GM10248 (cell line): ENCODE measurements around the gene SCN5A.

Experiments
- CTCF ChIA-PET: fragments of 300-600 bp; sonication (Branson Sonifier 250); formaldehyde crosslinking; extraction: SDS; loops from one replicate; lab custom pipeline; 2021; ENCODE audit warnings: antibody characterized with exemption; lab: Yijun Ruan, JAX
- POLR2A ChIA-PET: fragments of 350-650 bp; sonication (Branson Sonifier 250); formaldehyde crosslinking; extraction: SDS; loops from one replicate; lab custom pipeline; 2020; ENCODE audit warnings: antibody characterized with exemption; lab: Yijun Ruan, JAX
- DNase-seq: peaks from one replicate; pipeline ENCODE4 v3.0.0; 2012; ENCODE audit errors: extremely low spot score
- CTCF ChIP-seq: IDR thresholded peaks from 2 replicates; pipeline ENCODE4 v1.5.1; 2012; ENCODE audit warnings: mild to moderate bottlenecking, low read depth; ENCODE audit errors: extremely low read depth, missing control alignments, control extremely low read depth

The SCN5A gene

GRCh38 chr3:38622336-38622735, 27.2 kb downstream of the SCN5A start:
- POLR2A ChIA-PET = no interaction called here
- TF ChIP-seq CTCF = no peak
- DNase-seq = no peak
- CTCF ChIA-PET = interaction anchor here (1.1 kb wide), 1 partner anchor 25 kb away, joined by 3 read pairs; no protein-coding TSS in a partner anchor

GRCh38 chr3:38620236-38620635, 29.3 kb downstream of the SCN5A start:
- CTCF ChIA-PET = interaction anchor here (1.0 kb wide), 1 partner anchor 99 kb away, joined by 3 read pairs; no protein-coding TSS in a partner anchor

GRCh38 chr3:38618343-38618742, 31.1 kb downstream of the SCN5A start:
- DNase-seq = no peak
- POLR2A ChIA-PET = no interaction called here
- TF ChIP-seq CTCF = no peak
- CTCF ChIA-PET = no interaction called here

More at GRCh38 chr3:38620236-38620635, 29.3 kb downstream of the SCN5A start:
- no peak for TF ChIP-seq CTCF
- POLR2A ChIA-PET = interaction anchor here (0.6 kb wide), 1 partner anchor 260 kb away, joined by 3 read pairs; no protein-coding TSS in a partner anchor
- DNase-seq = no peak

DNA sequence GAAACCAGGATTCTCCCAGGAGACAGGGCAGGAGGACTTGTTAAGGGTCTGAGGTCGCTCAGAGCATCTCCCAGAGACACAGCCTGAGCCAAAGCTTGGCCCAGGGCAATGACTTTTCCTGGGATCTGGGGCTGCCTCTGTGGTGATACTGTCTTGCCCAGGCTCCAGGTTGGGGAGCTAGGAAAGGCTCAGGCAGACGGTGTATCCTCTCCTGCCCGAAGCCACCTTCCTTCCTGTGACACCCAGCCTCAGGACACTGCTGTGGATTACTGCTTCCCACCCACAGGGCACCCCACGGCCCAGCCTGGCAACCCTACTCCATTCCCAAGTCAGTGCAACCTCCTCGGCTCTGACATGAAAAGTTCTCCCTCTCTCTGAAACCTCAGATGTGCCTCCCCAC, 31.9 kb downstream of the SCN5A start:
- no peak for TF ChIP-seq CTCF
- DNase-seq = no peak
- ChIA-PET POLR2A (no interaction called here), CTCF (interaction anchor here (1.3 kb wide), 1 partner anchor 382 kb away, joined by 3 read pairs; no protein-coding TSS in a partner anchor)

DNA sequence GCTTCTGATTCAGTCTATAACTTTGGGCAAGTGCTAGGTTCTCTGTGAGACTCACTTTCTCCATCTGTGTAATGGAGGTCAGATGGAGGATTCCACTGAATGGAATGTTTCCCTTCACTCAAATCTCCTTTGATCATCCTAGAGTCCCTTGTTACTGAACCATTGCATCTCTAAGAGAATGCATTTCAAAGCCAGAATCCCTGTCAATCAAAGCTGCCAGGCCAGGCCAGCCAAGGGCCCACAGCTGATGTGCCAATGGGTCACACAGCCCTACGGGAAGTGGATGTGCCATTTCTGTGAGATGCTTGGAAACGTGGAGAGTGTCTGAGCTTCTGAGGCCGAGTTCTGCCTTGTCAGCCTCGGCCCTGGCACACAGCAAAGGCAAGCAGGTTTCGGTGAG, 32.4 kb downstream of the SCN5A start:
- POLR2A ChIA-PET = no interaction called here
- CTCF ChIA-PET = interaction anchor here (1.3 kb wide), 1 partner anchor 383 kb away, joined by 3 read pairs; no protein-coding TSS in a partner anchor
- TF ChIP-seq CTCF = no peak
- DNase-seq = no peak

GRCh38 chr3:38616658-38617057, 32.8 kb downstream of the SCN5A start:
- CTCF ChIA-PET = interaction anchor here (1.3 to 1.8 kb wide), 2 partner anchors 27 to 383 kb away, joined by 3 to 4 read pairs; no protein-coding TSS in a partner anchor
- POLR2A ChIA-PET = no interaction called here
- no peak for TF ChIP-seq CTCF
- no peak for DNase-seq
